NT2/D1 (cell line): ENCODE data around the gene XG.

Experiments
- SUZ12 ChIP-seq: IDR thresholded peaks from 2 replicates; pipeline ENCODE4 v1.6.1; 2011; ENCODE audit not compliant: insufficient read length, insufficient read depth; ENCODE audit errors: extremely low read depth
- YY1 ChIP-seq: IDR thresholded peaks from 2 replicates; pipeline ENCODE4 v1.6.1; 2011; ENCODE audit not compliant: insufficient read length, insufficient read depth
- ZNF274 ChIP-seq: IDR thresholded peaks from 2 replicates; pipeline ENCODE4 v1.6.1; 2011; ENCODE audit warnings: mild to moderate bottlenecking, low read depth, low read length

DNA sequence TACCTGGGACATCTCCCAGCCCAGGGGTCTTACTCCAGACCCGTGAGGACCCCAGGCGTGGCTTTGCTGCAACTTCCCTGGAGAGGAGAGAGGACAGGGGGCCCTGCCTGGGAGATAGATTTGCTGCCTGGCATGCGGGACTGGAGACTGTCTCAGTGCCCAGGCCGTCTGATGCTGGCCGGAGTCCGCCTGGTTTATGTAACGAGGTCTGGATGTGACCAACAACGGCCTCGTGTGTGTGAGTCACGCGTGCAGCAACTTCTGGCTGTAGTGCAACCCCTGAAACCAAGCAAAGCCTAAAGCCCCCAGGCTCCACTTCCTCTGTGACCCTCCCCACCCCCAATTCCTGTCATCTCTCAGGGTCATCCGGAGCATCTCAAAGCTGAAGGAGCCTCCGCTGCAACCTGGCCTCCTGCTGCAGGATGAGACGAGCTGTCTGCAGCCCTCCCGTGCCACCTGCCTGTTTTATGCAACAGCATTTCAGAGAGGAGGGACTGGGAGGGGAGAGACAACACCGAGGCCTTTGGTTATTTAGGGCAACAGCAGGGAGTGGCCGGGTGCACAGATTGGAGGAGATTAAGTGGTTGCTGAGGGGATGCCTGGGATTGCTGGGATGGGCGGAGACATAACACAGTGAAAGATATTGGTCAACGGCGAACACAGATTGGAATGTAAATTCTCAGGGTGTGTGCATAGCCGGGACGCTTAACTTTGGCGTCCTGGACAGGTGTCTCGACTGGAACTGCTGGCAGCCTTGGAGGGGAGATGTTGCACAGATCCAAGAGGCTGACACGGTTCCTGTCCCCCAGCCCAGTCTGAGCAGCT is 16.0 kb downstream of the XG start:
- TF ChIP-seq YY1 (no peak), ZNF274 (no peak), SUZ12 (no peak)
